ENCODE data around the gene LRRC4C.
A peak's percentile ranks its signal among the peaks of the same experiment; 100 is the strongest.
"Not testable (repeated sequence)": the region's sequence is repeated elsewhere in the genome, so short reads cannot be mapped to it uniquely, and the experiment has no call there.

LRRC4C gene

DNA sequence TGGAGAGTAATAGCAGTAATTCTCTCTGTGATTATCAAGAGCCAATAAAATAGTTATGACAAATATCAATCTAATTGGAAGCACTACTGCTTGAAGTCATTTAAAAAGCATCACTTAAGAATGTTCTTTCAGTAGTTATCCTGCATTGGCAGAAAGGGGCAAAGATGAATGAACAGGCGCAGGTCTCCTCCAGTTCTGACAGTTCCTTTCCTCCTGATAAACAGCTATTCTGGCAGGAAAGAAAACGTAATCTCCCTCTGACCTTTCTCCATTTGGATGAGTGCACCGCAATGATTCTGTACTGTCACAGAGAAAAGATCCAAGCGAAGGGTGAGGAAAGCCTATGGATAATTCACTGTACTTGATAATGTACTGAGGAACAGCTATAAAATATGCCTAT lies 521.5 kb downstream of the LRRC4C start:
- H3K4me3 ChIP-seq (ENCODE audit: low read length in 2 of 2), result no peak overlapping the region
- no peak overlapping the region for H3K23ac ChIP-seq (ENCODE audit: low read depth, low read length, poor library complexity)
- H3K18ac ChIP-seq (ENCODE audit: low read length), result no peak overlapping the region
- no peak for DNase-seq (ENCODE audit: low spot score)
- no peak overlapping the region for H3K9ac ChIP-seq (ENCODE audit: low read depth, low read length, poor library complexity)
- H4K8ac ChIP-seq (ENCODE audit: low read depth, low read length), result no peak overlapping the region
- H3K79me1 ChIP-seq (ENCODE audit: low read depth, low read length), result no peaks in the 10 kb centered on the region
- no peak overlapping the region for H3K27ac ChIP-seq (replicated peaks; ENCODE audit: low read length)
- no peak overlapping the region for H2BK120ac ChIP-seq (ENCODE audit: low read depth, low read length)
- H2BK15ac ChIP-seq (ENCODE audit: low read length), result no peak overlapping the region
- no peaks in the 10 kb centered on the region for H3K27me3 ChIP-seq (ENCODE audit: control insufficient read depth in 3 of 3, insufficient read depth in 3 of 3, low read depth in 1 of 3, low read length in 3 of 3)
- H2AK5ac ChIP-seq (ENCODE audit: low read depth, low read length), result no peak overlapping the region
- H3K14ac ChIP-seq (ENCODE audit: low read length), result no peak overlapping the region
- H3K4me1 ChIP-seq (ENCODE audit: control insufficient read depth in 2 of 2, insufficient read depth in 1 of 2, low read depth in 1 of 2, low read length in 2 of 2), result no peaks in the 10 kb centered on the region
- H3K4me2 ChIP-seq (ENCODE audit: insufficient read depth, low read length, poor library complexity, severe bottlenecking), result no peak overlapping the region
- no peaks in the 10 kb centered on the region for H3K36me3 ChIP-seq (replicated peaks in 1 of 2; ENCODE audit: control insufficient read depth in 2 of 2, insufficient read depth in 2 of 2, low read length in 2 of 2)
- H3K4ac ChIP-seq (ENCODE audit: low read length), result no peak overlapping the region
- H2BK5ac ChIP-seq (ENCODE audit: low read length), result no peak overlapping the region
- H4K91ac ChIP-seq (ENCODE audit: low read depth, low read length, poor library complexity), result no peak overlapping the region
- H3K9me3 ChIP-seq (replicated peaks in 1 of 2; ENCODE audit: control insufficient read depth in 2 of 2, insufficient read depth in 1 of 2, low read depth in 1 of 2, low read length in 2 of 2), result peaks cover 0 to 5% of the 10 kb centered on the region in 2 donors
- no peak overlapping the region for H2AFZ ChIP-seq (ENCODE audit: low read length)
- H2BK12ac ChIP-seq (ENCODE audit: low read length), result no peak overlapping the region
- no CpG with 5 or more reads among the region's 4 CpGs for WGBS, 2 donors (ENCODE audit: extremely low coverage in 2 of 2, insufficient read length in 2 of 2, insufficient replicate concordance in 1 of 2)

DNA sequence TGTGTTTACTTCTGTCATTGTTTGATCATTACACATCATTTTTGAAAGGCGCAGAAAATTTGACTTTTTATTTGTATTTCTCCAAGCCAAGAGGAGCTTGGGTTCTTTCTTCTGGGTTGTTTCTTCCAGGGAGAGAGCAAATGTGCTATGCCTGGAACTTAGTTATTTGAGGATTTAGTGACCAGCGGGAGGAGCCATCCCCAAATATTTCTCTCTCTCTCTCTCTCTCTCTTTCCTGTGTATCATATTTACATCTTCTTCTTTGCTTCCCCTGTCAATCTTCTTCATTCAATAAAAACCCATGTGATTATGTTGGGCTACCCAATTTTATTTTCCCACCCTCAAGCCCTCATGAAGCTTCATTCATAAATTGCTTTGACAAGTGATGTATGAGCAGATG lies 534.5 kb downstream of the LRRC4C start:
- H2BK5ac ChIP-seq (ENCODE audit: low read length), result no peak overlapping the region
- H3K27ac ChIP-seq (replicated peaks; ENCODE audit: low read length), result no peak overlapping the region
- no peaks in the 10 kb centered on the region for H3K79me1 ChIP-seq (ENCODE audit: low read depth, low read length)
- no peak overlapping the region for H3K23ac ChIP-seq (ENCODE audit: low read depth, low read length, poor library complexity)
- H3K4me3 ChIP-seq (ENCODE audit: low read length in 2 of 2), result no peak overlapping the region
- H4K91ac ChIP-seq (ENCODE audit: low read depth, low read length, poor library complexity), result no peak overlapping the region
- no peaks in the 10 kb centered on the region for H3K9me3 ChIP-seq (replicated peaks in 1 of 2; ENCODE audit: control insufficient read depth in 2 of 2, insufficient read depth in 1 of 2, low read depth in 1 of 2, low read length in 2 of 2)
- no peak overlapping the region for H2BK12ac ChIP-seq (ENCODE audit: low read length)
- no peaks in the 10 kb centered on the region for H3K36me3 ChIP-seq (replicated peaks in 1 of 2; ENCODE audit: control insufficient read depth in 2 of 2, insufficient read depth in 2 of 2, low read length in 2 of 2)
- peaks cover 0 to 4% of the 10 kb centered on the region in 2 donors for H3K4me1 ChIP-seq (ENCODE audit: control insufficient read depth in 2 of 2, insufficient read depth in 1 of 2, low read depth in 1 of 2, low read length in 2 of 2)
- no peak for DNase-seq (ENCODE audit: low spot score)
- H2BK120ac ChIP-seq (ENCODE audit: low read depth, low read length), result no peak overlapping the region
- H2AFZ ChIP-seq (ENCODE audit: low read length), result no peak overlapping the region
- H3K14ac ChIP-seq (ENCODE audit: low read length), result no peak overlapping the region
- no peak overlapping the region for H3K9ac ChIP-seq (ENCODE audit: low read depth, low read length, poor library complexity)
- no peak overlapping the region for H2BK15ac ChIP-seq (ENCODE audit: low read length)
- WGBS, 2 donors (ENCODE audit: extremely low coverage in 2 of 2, insufficient read length in 2 of 2, insufficient replicate concordance in 1 of 2), result no CpG with 5 or more reads among the region's 2 CpGs
- H2AK5ac ChIP-seq (ENCODE audit: low read depth, low read length), result no peak overlapping the region
- no peaks in the 10 kb centered on the region for H3K27me3 ChIP-seq (ENCODE audit: control insufficient read depth in 3 of 3, insufficient read depth in 3 of 3, low read depth in 1 of 3, low read length in 3 of 3)
- H3K4ac ChIP-seq (ENCODE audit: low read length), result no peak overlapping the region
- H3K18ac ChIP-seq (ENCODE audit: low read length), result no peak overlapping the region
- H3K4me2 ChIP-seq (ENCODE audit: insufficient read depth, low read length, poor library complexity, severe bottlenecking), result no peak overlapping the region
- H4K8ac ChIP-seq (ENCODE audit: low read depth, low read length), result no peak overlapping the region

DNA sequence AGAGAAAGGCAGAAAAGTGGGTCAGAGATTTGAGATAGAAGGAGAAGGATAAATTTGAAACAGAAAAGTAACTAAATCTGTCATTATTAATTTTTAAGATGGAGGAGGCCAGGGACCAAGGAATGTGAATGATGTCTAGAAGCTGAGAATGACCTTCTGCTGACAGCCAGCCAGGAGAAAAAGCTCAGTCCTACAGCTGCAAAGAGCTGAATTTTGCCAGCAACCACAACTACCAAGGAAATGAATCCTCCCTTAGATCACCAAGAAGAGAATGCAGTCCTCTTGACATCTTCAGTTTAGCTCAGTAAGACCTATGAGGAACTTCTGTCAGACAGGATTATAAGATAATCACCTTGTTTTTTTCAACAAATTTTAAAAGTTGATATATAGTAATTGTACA lies 538.2 kb downstream of the LRRC4C start:
- Histone ChIP-seq H4K8ac (ENCODE audit: low read depth, low read length) (no peak overlapping the region), H3K27me3 (ENCODE audit: control insufficient read depth in 3 of 3, insufficient read depth in 3 of 3, low read depth in 1 of 3, low read length in 3 of 3) (no peaks in the 10 kb centered on the region), H3K9me3 (replicated peaks in 1 of 2; ENCODE audit: control insufficient read depth in 2 of 2, insufficient read depth in 1 of 2, low read depth in 1 of 2, low read length in 2 of 2) (no peaks in the 10 kb centered on the region), H3K18ac (ENCODE audit: low read length) (no peak overlapping the region), H2BK15ac (ENCODE audit: low read length) (no peak overlapping the region), H2AK5ac (ENCODE audit: low read depth, low read length) (no peak overlapping the region), H2BK12ac (ENCODE audit: low read length) (no peak overlapping the region), H2BK5ac (ENCODE audit: low read length) (no peak overlapping the region), H4K91ac (ENCODE audit: low read depth, low read length, poor library complexity) (no peak overlapping the region), H3K4me1 (ENCODE audit: control insufficient read depth in 2 of 2, insufficient read depth in 1 of 2, low read depth in 1 of 2, low read length in 2 of 2) (peaks cover 0 to 4% of the 10 kb centered on the region in 2 donors), H3K23ac (ENCODE audit: low read depth, low read length, poor library complexity) (no peak overlapping the region), H3K14ac (ENCODE audit: low read length) (no peak overlapping the region), H2BK120ac (ENCODE audit: low read depth, low read length) (no peak overlapping the region), H3K4me2 (ENCODE audit: insufficient read depth, low read length, poor library complexity, severe bottlenecking) (no peak overlapping the region), H3K79me1 (ENCODE audit: low read depth, low read length) (no peaks in the 10 kb centered on the region), H3K9ac (ENCODE audit: low read depth, low read length, poor library complexity) (no peak overlapping the region), H2AFZ (ENCODE audit: low read length) (no peak overlapping the region), H3K27ac (replicated peaks; ENCODE audit: low read length) (no peak overlapping the region), H3K4ac (ENCODE audit: low read length) (no peak overlapping the region), H3K4me3 (ENCODE audit: low read length in 2 of 2) (no peak overlapping the region), H3K36me3 (replicated peaks in 1 of 2; ENCODE audit: control insufficient read depth in 2 of 2, insufficient read depth in 2 of 2, low read length in 2 of 2) (no peaks in the 10 kb centered on the region)
- DNase-seq (ENCODE audit: low spot score), result no peak

DNA sequence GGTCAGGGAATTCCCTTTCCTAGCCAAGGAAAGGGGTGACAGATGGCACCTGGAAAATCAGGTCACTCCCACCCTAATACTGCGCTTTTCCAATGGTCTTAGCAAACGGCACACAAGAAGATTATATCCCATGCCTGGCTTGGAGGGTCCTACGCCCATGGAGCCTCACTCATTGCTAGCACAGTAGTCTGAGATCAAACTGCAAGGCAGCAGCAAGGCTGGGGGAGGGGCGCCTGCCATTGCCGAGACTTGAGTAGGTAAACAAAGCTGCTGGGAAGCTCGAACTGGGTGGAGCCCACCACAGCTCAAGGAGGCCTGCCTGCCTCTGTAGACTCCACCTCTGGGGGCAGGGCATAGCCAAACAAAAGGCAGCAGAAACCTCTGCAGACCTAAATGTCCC lies 548.7 kb downstream of the LRRC4C start:
- DNase-seq (ENCODE audit: low spot score); H2BK12ac ChIP-seq (ENCODE audit: low read length); H3K9me3 ChIP-seq (replicated peaks in 1 of 2; ENCODE audit: control insufficient read depth in 2 of 2, insufficient read depth in 1 of 2, low read depth in 1 of 2, low read length in 2 of 2); H3K27me3 ChIP-seq (ENCODE audit: control insufficient read depth in 3 of 3, insufficient read depth in 3 of 3, low read depth in 1 of 3, low read length in 3 of 3); H3K23ac ChIP-seq (ENCODE audit: low read depth, low read length, poor library complexity); H3K4me3 ChIP-seq (ENCODE audit: low read length in 2 of 2); H2AK5ac ChIP-seq (ENCODE audit: low read depth, low read length); H4K8ac ChIP-seq (ENCODE audit: low read depth, low read length); H3K14ac ChIP-seq (ENCODE audit: low read length); H3K4me1 ChIP-seq (ENCODE audit: control insufficient read depth in 2 of 2, insufficient read depth in 1 of 2, low read depth in 1 of 2, low read length in 2 of 2); H3K4ac ChIP-seq (ENCODE audit: low read length); H3K36me3 ChIP-seq (replicated peaks in 1 of 2; ENCODE audit: control insufficient read depth in 2 of 2, insufficient read depth in 2 of 2, low read length in 2 of 2); H3K18ac ChIP-seq (ENCODE audit: low read length); H2BK5ac ChIP-seq (ENCODE audit: low read length); H3K27ac ChIP-seq (replicated peaks; ENCODE audit: low read length); H3K4me2 ChIP-seq (ENCODE audit: insufficient read depth, low read length, poor library complexity, severe bottlenecking); H3K9ac ChIP-seq (ENCODE audit: low read depth, low read length, poor library complexity); H3K79me1 ChIP-seq (ENCODE audit: low read depth, low read length); H2BK120ac ChIP-seq (ENCODE audit: low read depth, low read length); H4K91ac ChIP-seq (ENCODE audit: low read depth, low read length, poor library complexity); H2BK15ac ChIP-seq (ENCODE audit: low read length): not testable (repeated sequence)
- peak overlapping the region; percentile 45 for H2AFZ ChIP-seq (ENCODE audit: low read length)
- no CpG with 5 or more reads among the region's 6 CpGs for WGBS, 2 donors (ENCODE audit: extremely low coverage in 2 of 2, insufficient read length in 2 of 2, insufficient replicate concordance in 1 of 2)
